HL-60 (cell line): ENCODE measurements around the gene VSX1.

Source experiments
- CTCF ChIP-seq: IDR thresholded peaks from one replicate; pipeline ENCODE4 v1.5.1; 2011; ENCODE audit warnings: low read length, control low read depth, inconsistent platforms; ENCODE audit not compliant: insufficient read depth
- GABPA ChIP-seq: IDR thresholded peaks from 2 replicates; pipeline ENCODE4 v1.6.1; 2012; ENCODE audit warnings: low read depth

GRCh38 chr20:25063546-25063945 is 18.4 kb downstream of the VSX1 start:
- TF ChIP-seq CTCF = no peak
- TF ChIP-seq GABPA = no peak
